ENCODE data around the gene DPP10. TPM values are rescaled to one million over a fixed set of nuclear protein-coding genes. Genes with fewer than 3 reads are reported as not detected.
"Not testable (repeated sequence)": the region's sequence is repeated elsewhere in the genome, so short reads cannot be mapped to it uniquely, and the experiment has no call there.

DPP10 gene
- total RNA-seq, 4 donors from 2014 or later = 0.13 to 2.8 (median 0.48) TPM; not detected in 1

DNA sequence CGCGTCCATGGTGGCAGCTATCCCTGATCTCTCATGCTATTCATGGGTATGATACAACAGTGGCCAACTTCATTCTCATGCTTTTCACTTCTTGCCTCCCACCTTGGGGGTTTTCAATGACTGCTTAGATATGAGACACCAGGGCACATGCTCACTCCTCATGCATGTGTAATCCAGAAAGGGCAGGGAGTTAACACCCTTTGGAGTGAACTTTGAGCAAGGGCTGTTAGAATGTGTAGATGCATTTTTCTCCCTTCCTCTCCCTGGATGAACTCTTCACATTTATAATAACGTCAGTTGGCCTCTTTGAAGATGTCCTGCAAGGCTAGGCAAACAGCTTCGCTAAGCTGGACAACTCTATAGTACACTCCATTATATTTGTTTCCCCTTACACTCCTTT, 56.7 kb downstream of the DPP10 start:
- TF ChIP-seq, protein P1, sequence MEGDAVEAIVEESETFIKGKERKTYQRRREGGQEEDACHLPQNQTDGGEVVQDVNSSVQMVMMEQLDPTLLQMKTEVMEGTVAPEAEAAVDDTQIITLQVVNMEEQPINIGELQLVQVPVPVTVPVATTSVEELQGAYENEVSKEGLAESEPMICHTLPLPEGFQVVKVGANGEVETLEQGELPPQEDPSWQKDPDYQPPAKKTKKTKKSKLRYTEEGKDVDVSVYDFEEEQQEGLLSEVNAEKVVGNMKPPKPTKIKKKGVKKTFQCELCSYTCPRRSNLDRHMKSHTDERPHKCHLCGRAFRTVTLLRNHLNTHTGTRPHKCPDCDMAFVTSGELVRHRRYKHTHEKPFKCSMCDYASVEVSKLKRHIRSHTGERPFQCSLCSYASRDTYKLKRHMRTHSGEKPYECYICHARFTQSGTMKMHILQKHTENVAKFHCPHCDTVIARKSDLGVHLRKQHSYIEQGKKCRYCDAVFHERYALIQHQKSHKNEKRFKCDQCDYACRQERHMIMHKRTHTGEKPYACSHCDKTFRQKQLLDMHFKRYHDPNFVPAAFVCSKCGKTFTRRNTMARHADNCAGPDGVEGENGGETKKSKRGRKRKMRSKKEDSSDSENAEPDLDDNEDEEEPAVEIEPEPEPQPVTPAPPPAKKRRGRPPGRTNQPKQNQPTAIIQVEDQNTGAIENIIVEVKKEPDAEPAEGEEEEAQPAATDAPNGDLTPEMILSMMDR (IDR thresholded peaks at IDR 0.05) = no peak
- ATAC-seq (ENCODE audit: low FRiP score) (no peak), DNase-seq (ENCODE audit: low spot score) (no peak)

DNA sequence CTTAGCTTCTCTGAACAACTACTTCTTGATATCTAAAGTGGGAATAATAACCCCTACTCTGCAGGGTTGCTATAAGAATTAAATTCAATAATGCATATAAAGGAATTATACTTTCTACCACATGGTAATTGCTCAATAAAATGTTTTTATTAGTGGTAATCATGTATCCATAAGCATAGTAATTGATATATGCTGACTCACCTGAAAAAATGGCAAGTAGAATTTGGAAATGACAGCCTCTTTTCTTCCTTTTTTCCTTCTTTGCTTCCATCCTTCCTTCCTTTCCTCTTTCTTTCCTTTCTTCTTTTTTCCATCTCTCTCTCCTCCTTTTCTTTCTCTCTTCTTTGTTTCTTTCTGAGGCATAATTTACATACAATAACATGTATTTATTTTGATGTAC, 65.3 kb downstream of the DPP10 start:
- TF ChIP-seq, protein P1 (IDR thresholded peaks at IDR 0.05) = no peak
- no peak for DNase-seq (ENCODE audit: low spot score)
- ATAC-seq (ENCODE audit: low FRiP score) = no peak

DNA sequence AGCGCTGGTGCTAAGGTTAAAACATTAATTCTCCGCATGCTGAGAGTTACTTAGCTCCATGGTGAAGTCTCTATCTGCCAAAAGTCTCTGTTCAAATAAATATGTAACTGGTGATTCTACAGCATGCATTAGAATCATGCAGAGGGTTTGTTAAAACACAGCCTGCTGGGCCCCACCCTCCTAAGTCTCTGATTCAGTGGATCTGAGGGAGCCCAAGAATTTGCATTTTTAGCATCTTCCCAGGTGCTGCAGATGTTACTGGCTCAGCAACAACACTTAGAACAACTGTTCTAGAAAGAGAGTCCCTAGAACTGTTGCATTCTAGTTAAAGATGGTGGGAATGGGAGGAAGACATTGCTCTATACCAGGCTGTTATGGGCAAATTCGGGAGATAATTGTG, 73.4 kb downstream of the DPP10 start:
- DNase-seq (ENCODE audit: low spot score) (no peak), ATAC-seq (ENCODE audit: low FRiP score) (no peak)
- TF ChIP-seq, protein P1 (IDR thresholded peaks at IDR 0.05) = no peak

DNA sequence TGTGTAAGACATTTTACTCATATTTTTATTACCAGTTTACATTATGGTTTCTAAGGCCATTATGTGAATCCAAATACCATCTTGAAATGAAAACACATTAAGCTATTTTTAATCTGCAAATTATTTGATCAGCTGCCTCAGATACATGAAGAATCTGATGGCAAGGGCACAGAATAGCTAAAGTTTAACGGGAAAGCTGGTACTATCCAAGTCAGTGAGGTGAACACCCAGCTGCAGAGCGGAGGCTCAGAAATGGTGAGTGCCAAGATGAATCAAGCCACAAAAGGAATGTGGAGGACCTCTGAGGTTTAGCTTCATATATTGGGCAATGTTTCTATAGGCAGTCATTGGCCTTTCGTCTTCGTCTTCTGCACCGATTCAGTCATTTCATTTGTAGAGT, 75.1 kb downstream of the DPP10 start:
- TF ChIP-seq, protein P1 (IDR thresholded peaks at IDR 0.05) = no peak
- ATAC-seq (ENCODE audit: low FRiP score) (no peak), DNase-seq (ENCODE audit: low spot score) (no peak)

DNA sequence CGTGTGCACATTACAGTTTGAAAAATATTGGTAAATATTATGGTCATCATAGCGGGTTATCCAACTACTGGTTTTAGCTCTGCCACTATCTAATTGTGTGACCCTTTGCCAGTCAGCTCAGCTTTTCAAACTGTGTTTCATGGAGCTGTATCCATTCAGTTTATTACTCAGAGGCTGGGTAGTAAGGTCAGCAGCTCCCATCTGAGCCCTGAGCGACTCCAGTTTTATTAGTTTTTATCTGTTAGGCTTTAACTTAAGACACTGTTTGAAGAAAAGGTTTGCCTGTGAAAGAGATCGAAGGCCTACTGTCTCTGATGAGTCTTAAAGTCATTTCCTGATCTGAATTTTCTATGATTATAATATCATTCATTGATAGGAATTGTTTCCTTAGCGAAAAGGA, 76.3 kb downstream of the DPP10 start:
- ATAC-seq (ENCODE audit: low FRiP score) (no peak), DNase-seq (ENCODE audit: low spot score) (no peak)
- TF ChIP-seq, protein P1 (IDR thresholded peaks at IDR 0.05) = no peak

DNA sequence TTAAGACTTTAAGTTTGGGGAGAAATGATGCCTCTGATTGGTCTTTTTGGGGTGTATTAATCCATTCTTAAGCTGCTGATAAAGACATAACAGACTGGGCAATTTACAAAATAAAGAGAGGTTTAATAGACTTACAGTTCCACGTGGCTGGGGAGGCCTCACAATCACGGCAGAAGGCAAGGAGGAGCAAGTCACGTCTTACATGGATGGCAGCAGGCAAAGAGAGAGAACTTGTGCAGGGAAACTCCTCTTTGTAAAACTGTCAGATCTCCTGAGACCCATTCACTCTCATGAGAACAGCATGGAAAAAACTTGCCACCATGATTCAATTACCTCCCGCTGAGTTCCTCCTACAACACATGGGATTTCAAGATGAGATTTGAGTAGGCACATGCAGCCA, 80.2 kb downstream of the DPP10 start:
- not testable (repeated sequence) for DNase-seq (ENCODE audit: low spot score); ATAC-seq (ENCODE audit: low FRiP score)

DNA sequence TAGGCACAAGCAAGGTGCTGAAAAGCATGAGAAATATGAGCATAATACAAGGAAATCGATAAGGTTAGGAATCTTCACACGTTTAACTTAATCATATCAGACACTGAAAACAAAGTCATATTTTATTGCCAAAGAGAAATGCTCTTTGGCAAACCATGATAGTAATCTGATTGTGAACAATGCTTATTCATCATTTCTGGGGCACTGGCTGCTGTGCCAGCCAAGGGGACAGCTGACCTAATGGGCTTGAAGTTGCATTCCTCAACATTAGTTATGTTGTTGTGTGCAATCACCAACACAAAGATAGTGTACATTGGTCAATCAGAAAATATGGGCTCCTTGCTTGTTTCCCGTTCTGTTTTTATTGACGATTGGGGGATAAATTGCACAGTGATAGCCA, 83.5 kb downstream of the DPP10 start:
- ATAC-seq (ENCODE audit: low FRiP score) (no peak), DNase-seq (ENCODE audit: low spot score) (no peak)
- TF ChIP-seq, protein P1 (IDR thresholded peaks at IDR 0.05) = no peak

DNA sequence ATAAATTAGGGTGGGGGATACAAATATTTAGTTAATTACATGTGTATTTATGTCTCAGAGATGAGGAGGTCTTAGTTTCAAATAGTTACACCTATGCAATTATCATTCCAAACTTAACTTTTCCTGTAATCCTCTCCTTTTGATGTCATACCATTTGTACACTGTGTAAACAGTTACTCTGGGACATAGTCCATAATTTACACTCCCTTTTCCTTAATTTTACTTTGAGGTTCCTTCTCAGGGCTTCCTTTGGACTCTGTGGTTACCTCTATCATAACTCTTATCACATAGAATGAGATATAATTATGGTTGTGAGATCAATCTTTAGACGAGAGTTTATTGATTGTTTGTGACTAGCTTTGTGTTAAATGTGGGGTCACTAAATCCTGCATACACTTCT, 84.4 kb downstream of the DPP10 start:
- ATAC-seq (ENCODE audit: low FRiP score) = no peak
- TF ChIP-seq, protein P1 (IDR thresholded peaks at IDR 0.05) = no peak
- no peak for DNase-seq (ENCODE audit: low spot score)

Measured in omental fat pad (tissue), 4 donors.